HG03025 (cell line): ENCODE data around the gene AOPEP.

Experiments used
- ATAC-seq: cut with Tn5 transposase; IDR thresholded peaks from one replicate; pipeline ENCODE4 v1.9.1; 2021; ENCODE audit warnings: mild to moderate bottlenecking, moderate library complexity; ENCODE audit not compliant: unreplicated experiment, low FRiP score

Gene AOPEP

GRCh38 chr9:94807556-94807955 is 81.1 kb downstream of the AOPEP start:
- ATAC-seq, result no peak

- ATAC-seq, result no peak
These were observed 82.6 kb downstream of the AOPEP start for GRCh38 chr9:94808926-94809700.

GRCh38 chr9:94809778-94810177 is 83.3 kb downstream of the AOPEP start:
- ATAC-seq, result no peak

- ATAC-seq, result no peak
These were observed 84.6 kb downstream of the AOPEP start for GRCh38 chr9:94811074-94811473.

- no peak for ATAC-seq
These were observed 85.8 kb downstream of the AOPEP start for GRCh38 chr9:94812343-94812742.

GRCh38 chr9:94813379-94813778 is 86.9 kb downstream of the AOPEP start:
- no peak for ATAC-seq

- ATAC-seq, result no peak
These were observed 91.0 kb downstream of the AOPEP start for GRCh38 chr9:94817291-94818177.

- ATAC-seq, result no peak
These were observed 91.7 kb downstream of the AOPEP start for GRCh38 chr9:94818178-94818541.

GRCh38 chr9:94819161-94819687 is 92.7 kb downstream of the AOPEP start:
- ATAC-seq, result no peak

GRCh38 chr9:94821098-94821887 is 94.8 kb downstream of the AOPEP start:
- no peak for ATAC-seq

GRCh38 chr9:94822273-94822672 is 95.8 kb downstream of the AOPEP start:
- ATAC-seq, result no peak

- no peak for ATAC-seq
These were observed 97.2 kb downstream of the AOPEP start for GRCh38 chr9:94823710-94824109.

GRCh38 chr9:94824411-94824810 is 97.9 kb downstream of the AOPEP start:
- no peak for ATAC-seq

- ATAC-seq, result no peak
These were observed 98.6 kb downstream of the AOPEP start for GRCh38 chr9:94824913-94825610.

GRCh38 chr9:94825611-94825958 is 99.1 kb downstream of the AOPEP start:
- no peak for ATAC-seq

GRCh38 chr9:94826044-94826443 is 99.5 kb downstream of the AOPEP start:
- ATAC-seq, result no peak

- no peak for ATAC-seq
These were observed 100.3 kb downstream of the AOPEP start for GRCh38 chr9:94826644-94827410.

GRCh38 chr9:94827584-94828304 is 101.2 kb downstream of the AOPEP start:
- no peak for ATAC-seq
